Measurements from ENCODE around the gene PRXL2B. TPM values are rescaled to one million over a fixed set of nuclear protein-coding genes. Genes with fewer than 3 reads are reported as not detected.
A peak's percentile ranks its signal among the peaks of the same experiment; 100 is the strongest.

The PRXL2B gene
- total and polyA plus RNA-seq, 10 of the 15 experiments (the other 5 are each of a cell fraction or from before 2014, with no cell fraction given) = 0.44 to 5.6 (median 4.0) TPM

DNA sequence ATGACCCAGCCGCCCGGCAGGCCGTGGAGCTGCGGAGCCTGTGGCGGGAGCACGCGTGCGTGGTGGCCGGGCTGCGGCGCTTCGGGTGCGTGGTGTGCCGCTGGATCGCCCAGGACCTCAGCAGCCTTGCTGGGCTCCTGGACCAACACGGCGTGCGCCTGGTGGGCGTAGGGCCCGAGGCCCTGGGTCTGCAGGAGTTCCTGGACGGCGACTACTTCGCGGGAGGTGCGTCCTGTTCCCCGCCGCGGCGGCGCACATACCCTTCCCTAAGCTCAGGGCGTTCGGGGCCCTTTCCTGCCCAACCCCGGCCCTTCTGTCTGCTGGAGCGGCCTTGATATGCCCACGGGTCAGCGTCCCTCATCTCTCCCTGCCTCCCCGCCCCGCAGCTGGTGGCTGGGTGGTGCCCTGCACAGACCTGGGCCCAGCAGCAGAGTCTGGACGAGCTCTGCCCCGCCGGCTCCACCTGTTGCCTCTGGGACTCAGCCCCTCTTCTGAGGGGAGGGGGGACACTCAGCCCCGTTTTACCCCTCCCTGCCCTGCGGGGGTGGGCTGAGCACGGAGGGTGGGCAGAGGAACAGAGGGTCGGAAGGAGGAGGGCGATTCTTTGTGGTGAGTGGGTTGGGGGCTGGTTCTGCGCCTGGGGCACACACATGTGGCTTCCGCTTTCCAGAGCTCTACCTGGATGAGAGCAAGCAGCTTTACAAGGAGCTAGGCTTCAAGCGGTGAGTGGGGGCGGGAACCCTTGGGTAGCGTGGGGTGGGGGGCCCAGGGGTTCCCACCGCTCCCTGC is 688 bp downstream of the PRXL2B start:
- no peak for TF ChIP-seq RUNX3 (IDR thresholded peaks at IDR 0.05; ENCODE audit: low read length)
- no peak for TF ChIP-seq JUNB (IDR thresholded peaks at IDR 0.05)
- no peak for TF ChIP-seq BMI1 (IDR thresholded peaks at IDR 0.05; ENCODE audit: borderline replicate concordance)
- TF ChIP-seq LARP7 (IDR thresholded peaks at IDR 0.05) = 0 out of 2 replicates have a peak, but pooled peaks have one; percentile 40
- peak in 1 of 2 experiments; percentile 52; a peak in 1 of 4 replicates for TF ChIP-seq BHLHE40 (IDR thresholded peaks at IDR 0.05; ENCODE audit: borderline replicate concordance in 1 of 2, low read depth in 2 of 2, low read length in 1 of 2)
- TF ChIP-seq GATAD2B (conservative IDR thresholded peaks at IDR 0.05; ENCODE audit: low read depth) = 0 out of 2 replicates have a peak, but pooled peaks have one; percentile 20
- Histone ChIP-seq H3K4me1 (ENCODE audit: control insufficient read depth, insufficient read depth, low read length) (peaks cover 21% of the 10 kb centered on the region), H3K36me3 (ENCODE audit: control insufficient read depth in 2 of 2, insufficient read depth in 2 of 2, low read length in 1 of 2) (0 out of 4 replicates have a peak, but pooled peaks cover 0 to 2% of the 10 kb centered on the region in 2 experiments), H3K9ac (ENCODE audit: control insufficient read depth, insufficient read depth, low read length) (peak overlapping the region; percentile 40; the same call in 1 of the 2 replicates), H4K20me1 (ENCODE audit: control insufficient read depth, insufficient read depth) (no peaks in the 10 kb centered on the region), H3K4me2 (ENCODE audit: control insufficient read depth, insufficient read depth) (peak overlapping the region; percentile 96), H3K79me2 (ENCODE audit: control insufficient read depth, insufficient read depth, low read length) (peaks cover 4% of the 10 kb centered on the region), H3K4me3 (peak overlapping the region; percentile 75), H3K27ac (ENCODE audit: control insufficient read depth, insufficient read depth) (no peak overlapping the region), H2AFZ (ENCODE audit: control insufficient read depth, low read depth, low read length) (peak overlapping the region; percentile 61), H3K27me3 (replicated peaks in 1 of 2; ENCODE audit: control insufficient read depth in 2 of 2, insufficient read depth in 2 of 2, low read length in 1 of 2) (no peaks in the 10 kb centered on the region), H3K9me3 (replicated peaks; ENCODE audit: control insufficient read depth, insufficient read depth, low read length) (no peaks in the 10 kb centered on the region)
- POLR2A ChIA-PET = interaction anchor here (0.6 to 6.5 kb wide), 6 partner anchors 8 to 61 kb away, joined by 3 to 61 read pairs (median 18); partner anchors contain the start of genes PANK4 and TNFRSF14
- no peak for FAIRE-seq
- in situ Hi-C loops (cut with MboI) (no loop called here), intact Hi-C loops (cut with micrococcal nuclease; ENCODE audit: unreplicated experiment) (loop anchor here (2.0 kb wide), 1 partner anchor 56 kb away; no protein-coding TSS in a partner anchor)
- BruUV-seq (replicated peaks) = no TSS peak
- CTCF ChIA-PET = interaction anchor here (7.2 kb wide), 1 partner anchor 30 kb away, joined by 54 read pairs; the partner anchor contains the start of gene TNFRSF14
- no peak for DNase-seq (ENCODE audit: low read depth, low spot score)
- no peak for ATAC-seq
- 10% methylated on average over 23 of the region's 52 CpGs for WGBS (ENCODE audit: insufficient coverage, insufficient replicate concordance, low lambda C conversion rate, missing lambda C conversion rate)
- RAD21 ChIA-PET (ENCODE audit: unreplicated experiment) = interaction anchor here (1.0 to 6.1 kb wide), 4 partner anchors 10 to 171 kb away, joined by 3 to 54 read pairs (median 20); partner anchors contain the start of gene TNFRSF14
- SMC1A ChIA-PET (ENCODE audit: uncharacterized antibody, unreplicated experiment) = interaction anchor here (1.7 kb wide), 1 partner anchor 57 kb away, joined by 3 read pairs; no protein-coding TSS in a partner anchor

Measured in GM12878 (cell line).